HG03521 (cell line): ENCODE results near the gene TOM1.
A peak's percentile ranks its signal among the peaks of the same experiment; 100 is the strongest.

Experiments
- ATAC-seq: cut with Tn5 transposase; IDR thresholded peaks from one replicate; pipeline ENCODE4 v1.9.1; 2021; ENCODE audit warnings: mild to moderate bottlenecking, moderate library complexity; ENCODE audit not compliant: unreplicated experiment

The TOM1 gene

GRCh38 chr22:35343664-35344550, 44.2 kb downstream of the TOM1 start:
- no peak for ATAC-seq

DNA sequence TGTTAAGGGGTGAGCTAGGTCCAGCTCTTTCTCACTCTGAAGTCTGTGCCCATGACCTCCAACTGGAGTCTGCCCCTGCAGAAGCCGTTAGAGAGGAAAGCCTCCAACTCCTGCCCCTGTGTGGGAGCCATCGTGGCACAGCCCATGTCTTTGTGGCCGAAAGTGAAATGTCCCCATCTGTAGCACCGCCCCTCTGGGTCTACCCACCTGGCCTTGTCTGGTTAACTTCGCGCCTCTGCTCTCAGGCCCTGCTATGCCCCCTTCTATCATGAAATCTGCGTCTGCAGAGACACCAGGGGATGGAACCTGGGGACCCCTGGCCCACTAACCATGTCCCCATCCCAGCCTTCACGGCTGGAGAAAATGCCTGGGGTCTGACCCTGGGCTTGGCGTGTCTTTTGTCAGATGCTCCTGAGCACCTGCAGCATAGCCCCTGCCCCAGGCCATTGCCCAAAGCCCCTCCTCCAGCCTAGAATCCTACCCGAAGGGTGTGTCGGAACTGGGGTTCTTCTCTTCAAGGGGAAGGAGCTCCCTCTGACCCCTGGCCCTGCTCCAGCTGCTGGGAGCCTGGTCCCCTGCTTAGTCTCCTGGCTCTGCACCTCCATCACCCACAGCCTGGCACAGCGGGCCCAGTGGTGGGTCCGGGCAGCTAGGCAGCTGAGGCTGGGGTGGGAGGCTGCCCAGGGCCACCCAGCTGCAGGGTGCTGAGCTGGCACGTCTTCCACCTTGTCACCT, 45.4 kb downstream of the TOM1 start:
- no peak for ATAC-seq

DNA sequence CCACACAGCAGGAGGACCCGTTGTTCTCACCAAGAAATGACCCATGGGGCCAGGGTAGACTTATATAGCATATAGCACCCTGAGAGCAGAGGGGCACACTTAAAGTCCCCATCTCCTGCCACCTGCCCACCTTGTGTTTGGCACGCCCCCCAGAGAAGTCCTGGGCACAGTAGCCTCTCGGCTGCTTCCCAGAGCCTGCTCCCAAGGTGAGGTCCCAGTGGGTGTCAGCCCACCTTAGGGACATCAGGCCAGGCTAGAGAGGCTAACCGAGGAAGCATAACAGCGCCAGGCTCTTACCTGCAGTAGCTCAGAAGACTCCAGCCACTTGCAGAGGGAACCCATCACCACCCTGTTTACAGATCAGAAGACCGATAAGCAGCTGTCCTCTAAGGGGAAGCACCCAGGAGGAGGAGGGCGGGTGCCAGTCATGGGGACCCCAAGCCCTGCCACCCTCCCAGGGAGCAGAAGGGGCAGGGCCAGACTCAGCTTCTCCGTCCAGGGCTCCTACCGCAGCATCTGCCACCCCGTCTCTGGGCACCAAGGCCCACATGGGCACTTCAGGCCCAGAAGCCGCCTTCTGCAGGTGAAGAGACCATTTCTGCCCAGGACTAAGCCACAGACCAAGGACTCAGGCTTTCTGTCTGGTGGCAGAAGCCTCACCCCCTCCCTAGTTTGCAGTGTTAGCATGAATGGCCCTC, 46.3 kb downstream of the TOM1 start:
- ATAC-seq = no peak

DNA sequence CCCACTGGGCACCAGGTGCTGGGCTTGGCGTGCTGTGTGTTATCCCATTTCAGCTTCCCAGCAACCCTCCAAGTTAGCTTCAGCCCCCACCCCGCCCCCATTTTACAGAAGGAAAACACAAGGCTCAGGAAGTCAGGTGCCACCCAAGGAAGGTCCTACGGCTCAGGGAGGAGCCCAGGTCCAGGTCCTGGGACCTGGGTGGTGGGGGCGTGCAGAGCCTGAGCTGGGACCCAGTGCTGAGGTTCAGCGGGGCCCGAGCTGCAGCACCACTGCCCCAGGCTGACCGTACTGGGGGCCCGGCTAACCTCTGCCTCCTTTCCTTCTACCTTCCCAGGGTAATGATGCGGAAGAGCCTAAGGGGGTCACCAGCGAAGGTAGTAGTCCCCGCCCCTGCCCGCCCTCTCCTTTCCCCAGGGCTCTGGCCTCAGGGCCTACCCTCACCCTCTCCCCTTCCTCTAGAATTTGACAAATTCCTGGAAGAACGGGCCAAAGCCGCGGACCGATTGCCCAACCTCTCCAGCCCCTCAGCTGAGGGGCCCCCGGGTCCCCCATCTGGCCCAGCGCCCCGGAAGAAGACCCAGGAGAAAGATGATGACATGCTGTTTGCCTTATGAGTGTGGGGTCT, 47.0 kb downstream of the TOM1 start:
- ATAC-seq = no peak

- no peak for ATAC-seq
Observed at GRCh38 chr22:35347462-35347861, 47.8 kb downstream of the TOM1 start.

GRCh38 chr22:35348026-35348590, 48.4 kb downstream of the TOM1 start:
- ATAC-seq = no peak

- no peak for ATAC-seq
Observed at GRCh38 chr22:35348703-35349102, 49.0 kb downstream of the TOM1 start.

DNA sequence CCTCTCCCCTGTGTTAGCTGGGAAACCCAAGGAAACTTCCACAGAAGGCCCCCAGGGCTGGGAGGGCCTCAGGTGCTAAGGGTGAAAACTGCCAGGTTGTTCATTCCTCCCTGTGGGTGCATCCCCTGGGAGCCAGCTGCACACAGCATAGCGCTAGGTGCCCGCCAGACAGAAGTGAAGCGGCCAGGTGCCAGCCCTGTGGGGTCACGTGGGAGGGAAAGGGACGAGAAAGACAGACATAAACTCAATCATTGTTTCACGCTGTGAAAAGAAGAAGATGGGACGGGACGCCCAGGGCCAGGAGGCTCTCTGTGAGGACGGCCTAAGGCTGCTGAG, 49.6 kb downstream of the TOM1 start:
- ATAC-seq = no peak

DNA sequence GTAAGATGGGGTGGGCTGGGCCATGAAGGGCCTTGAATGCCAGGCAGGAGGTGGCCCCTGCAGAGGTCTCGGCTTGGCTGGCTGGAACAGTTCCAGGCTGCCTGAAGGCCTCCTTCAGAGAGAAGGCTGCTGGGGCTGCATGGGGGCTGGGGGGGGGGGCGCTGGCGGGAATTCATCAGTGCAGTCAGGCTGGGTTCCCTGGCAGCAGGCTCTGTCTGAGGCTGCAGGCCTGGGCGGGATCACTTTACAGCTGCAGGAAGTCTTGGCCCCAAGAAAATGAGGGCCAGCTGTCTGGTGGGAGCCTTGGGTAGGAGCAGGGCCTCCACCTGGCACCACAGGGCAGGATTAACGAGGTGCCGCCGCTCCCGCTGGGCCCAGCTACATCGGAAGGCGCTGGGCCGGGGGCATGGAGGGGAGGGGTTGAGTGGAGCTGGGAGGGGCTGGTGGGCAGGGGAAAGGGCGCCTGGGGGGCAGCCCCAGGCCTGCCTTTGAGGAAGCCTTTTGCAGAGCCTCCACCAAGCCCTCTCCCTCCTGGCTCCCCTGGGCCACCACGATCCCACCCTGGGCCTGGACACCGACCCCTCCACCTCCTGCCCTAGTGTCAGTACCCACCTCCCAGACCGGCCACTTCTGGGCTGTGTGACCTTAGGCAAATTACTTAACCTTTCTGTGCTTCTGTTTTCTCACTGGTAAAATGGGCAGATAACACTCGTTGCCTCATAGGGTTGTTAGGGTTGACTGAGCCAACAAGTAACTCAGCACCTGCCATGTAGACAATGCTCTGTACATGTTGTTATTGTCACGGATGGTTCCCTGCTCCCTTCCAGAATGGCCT, 50.2 kb downstream of the TOM1 start:
- no peak for ATAC-seq

- peak; percentile 78 for ATAC-seq
Observed at GRCh38 chr22:35350539-35351503, 51.1 kb downstream of the TOM1 start.

DNA sequence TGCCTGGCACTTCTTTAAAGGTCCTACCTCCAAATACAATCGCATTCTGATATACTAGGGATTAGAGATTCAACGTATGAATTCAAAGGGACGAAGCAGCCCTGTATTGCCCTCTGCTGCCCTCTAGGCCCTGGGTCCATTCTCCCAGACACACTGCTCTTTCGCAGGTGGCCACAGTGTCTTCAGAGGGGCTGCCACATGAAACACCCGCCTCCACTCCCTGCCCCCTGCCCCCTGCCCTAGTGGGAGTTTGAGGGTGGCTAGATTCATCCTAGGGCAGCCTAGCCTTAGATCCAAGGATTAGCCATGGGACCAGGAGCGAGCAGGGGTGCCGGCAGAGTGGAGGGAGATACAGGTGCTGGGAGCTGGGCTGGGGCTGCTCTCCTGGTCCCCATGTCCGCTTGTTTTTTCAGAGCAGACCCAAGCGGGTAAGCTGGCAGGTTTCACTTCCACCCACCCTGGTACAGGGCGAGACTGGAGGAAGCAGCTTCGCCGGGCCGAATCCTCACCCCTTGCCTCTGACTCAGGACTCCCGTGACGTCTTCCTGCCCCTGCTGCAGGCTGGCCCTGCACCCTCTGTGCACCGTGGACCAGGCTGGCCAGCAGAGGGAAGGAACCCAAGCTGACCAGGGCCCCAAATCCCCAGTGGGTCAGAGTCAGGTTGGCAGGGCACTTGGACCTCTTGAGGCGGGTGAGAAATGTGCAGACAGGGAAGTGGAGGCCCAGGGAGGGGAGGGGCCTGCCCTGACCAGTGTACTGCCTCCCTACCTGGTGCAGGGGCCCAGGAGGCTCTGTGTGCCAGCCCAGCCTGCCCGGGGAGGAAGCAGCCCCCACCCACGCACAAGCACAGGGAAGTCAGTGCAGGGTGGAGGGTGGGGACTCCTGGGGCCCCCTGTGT, 52.8 kb downstream of the TOM1 start:
- ATAC-seq = no peak

DNA sequence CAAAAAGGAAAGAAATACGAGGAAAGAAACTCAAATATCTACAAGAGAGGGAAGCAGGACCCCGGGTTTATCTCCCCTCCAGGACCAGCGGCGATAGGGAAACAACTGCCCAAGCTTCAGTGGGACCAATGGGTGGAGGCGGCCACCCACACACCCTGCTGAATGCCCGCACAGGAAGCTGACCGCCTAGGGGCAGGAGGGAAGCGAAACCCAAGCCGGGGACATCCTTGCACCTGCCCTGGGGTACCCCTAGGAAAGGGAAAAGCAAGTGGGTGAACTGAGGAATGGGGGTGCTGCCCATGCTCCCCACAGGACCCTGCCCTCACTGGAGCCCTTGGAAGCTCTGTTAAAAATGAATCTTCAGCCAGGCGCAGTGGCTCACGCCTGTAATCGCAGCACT, 53.6 kb downstream of the TOM1 start:
- ATAC-seq = no peak

DNA sequence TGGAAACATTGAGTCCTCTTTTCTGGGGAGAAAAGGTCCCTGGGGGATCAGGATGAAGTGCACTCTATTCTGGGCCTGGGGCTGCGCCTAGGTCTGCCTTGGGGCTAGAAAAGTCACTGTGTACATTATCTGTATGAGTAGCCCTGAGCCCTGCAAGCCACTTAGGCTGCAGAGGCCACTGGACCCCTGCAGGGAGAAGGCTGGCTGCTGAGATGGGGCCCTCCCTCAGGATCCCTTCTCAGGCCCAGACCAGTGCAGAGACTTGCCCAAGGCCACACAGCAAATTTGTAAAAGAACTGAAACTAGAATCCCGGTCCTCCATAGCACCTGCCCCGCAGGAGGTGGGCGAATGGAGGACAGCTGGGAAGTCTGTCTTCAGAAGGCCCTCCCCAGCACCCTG, 54.4 kb downstream of the TOM1 start:
- ATAC-seq = no peak

DNA sequence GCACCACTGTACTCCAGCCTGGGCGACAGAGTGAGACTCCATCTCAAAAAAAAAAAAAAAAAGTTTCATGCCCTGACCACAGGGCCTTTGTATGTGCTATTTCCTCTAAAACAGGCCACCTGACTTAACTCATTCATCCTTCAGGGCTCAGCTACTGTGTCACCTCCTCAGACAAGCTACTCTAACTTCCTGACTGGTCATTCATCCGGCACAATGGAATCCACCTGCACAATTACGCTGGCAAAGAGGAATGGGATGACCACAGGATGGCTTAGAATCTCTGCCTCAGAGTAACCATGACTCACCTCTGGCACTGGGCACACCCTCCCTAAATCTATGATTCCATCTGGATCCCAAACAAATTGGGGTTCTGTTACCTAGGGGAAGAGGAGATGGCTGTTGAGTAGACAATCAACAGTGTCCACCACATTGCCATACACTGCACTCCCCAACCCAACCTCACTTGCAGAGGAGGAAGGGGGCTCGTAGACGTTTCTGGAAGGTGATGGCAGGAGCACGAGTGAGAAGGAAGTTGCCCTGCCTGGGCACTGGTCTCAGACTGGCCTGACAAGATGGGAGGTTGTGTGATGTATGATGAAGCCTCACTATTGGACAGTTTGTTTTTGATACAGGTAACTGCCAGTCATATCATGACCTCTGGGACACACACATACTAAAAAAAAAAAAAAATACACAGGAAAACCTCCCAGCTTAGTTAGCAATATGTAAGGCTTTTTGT, 58.4 kb downstream of the TOM1 start:
- ATAC-seq = no peak

GRCh38 chr22:35359380-35360065, 59.8 kb downstream of the TOM1 start:
- no peak for ATAC-seq

GRCh38 chr22:35361001-35361558, 61.4 kb downstream of the TOM1 start:
- ATAC-seq = no peak
